Adrenal gland (tissue), 12 donors: Measurements from ENCODE around the gene TMEM132D. TPM values are rescaled to one million over a fixed set of nuclear protein-coding genes. Genes with fewer than 3 reads are reported as not detected.
"Not testable (repeated sequence)": the region's sequence is repeated elsewhere in the genome, so short reads cannot be mapped to it uniquely, and the experiment has no call there.

Source experiments
- DNase-seq, 7 donors: peaks; one replicate each; pipeline ENCODE4 v3.0.0-alpha.2; 2019 to 2020
- H3K27ac ChIP-seq, 5 donors: fragments of 200-600 bp; sonication (generic) in 4 of 5; 1 replicate in 3 of 5; 2 replicates in 2 of 5; pipeline versions ENCODE4 v1.5.1 to v1.8.0; 2016 to 2020; ENCODE audit warnings: mild to moderate bottlenecking in 1 of 5
- H3K27me3 ChIP-seq: fragments of 200-600 bp; 2 replicates; pipeline ENCODE4 v1.8.0; 2021
- H3K36me3 ChIP-seq, 2 donors: fragments of 200-600 bp; replicated peaks in 1 of 2; 1 replicate in 1 of 2; 2 replicates in 1 of 2; pipeline versions ENCODE4 v1.5.1 to v1.8.0; 2018 to 2022
- H3K4me1 ChIP-seq, 2 donors: fragments of 200-600 bp; replicated peaks in 1 of 2; 1 replicate in 1 of 2; 2 replicates in 1 of 2; pipeline versions ENCODE4 v1.5.1 to v1.8.0; 2018 to 2021
- H3K4me3 ChIP-seq, 4 donors: fragments of 200-600 bp; sonication (generic) in 3 of 4; one replicate each; pipeline ENCODE4 v1.5.1; 2016 to 2018
- H3K9me3 ChIP-seq, 3 donors: fragments of 200-600 bp; sonication (generic) in 1 of 3; replicated peaks in 1 of 3; 1 replicate in 2 of 3; 2 replicates in 1 of 3; pipeline versions ENCODE4 v1.5.1 to v1.8.0; 2016 to 2021
- POLR2A ChIP-seq, 2 donors: fragments of 450-650 bp; IDR thresholded peaks; one replicate each; pipeline ENCODE4 v1.6.1; 2017; ENCODE audit warnings: antibody characterized with exemption in 2 of 2, mild to moderate bottlenecking in 2 of 2, moderate library complexity in 1 of 2
- WGBS, 4 donors: extraction: QIAGEN DNeasy Blood & Tissue Kit in 2 of 4; methylation state at CpG; one replicate each; pipeline versions ENCODE4 v1.1.5 to v1.1.7; 2013 to 2017; 5-methylcytosine and 5-hydroxymethylcytosine counted together
- intact Hi-C, 2 donors: fragments of 100-400 bp; cut with DNase I; formaldehyde crosslinking; loops; one replicate each; pipeline versions ENCODE4 v1.14.1 to v1.15.0; 2022 to 2023
- polyA plus RNA-seq, 3 donors: library from polyadenylated mRNA; stranded (reverse); fragments of 200-250 nt in 2 of 3; fragments of 350-450 nt in 1 of 3; fragmentation: Illumina TruSeq in 1 of 3; extraction: RNeasy Lipid Tissue Mini Kit (QIAGEN cat#74804) in 1 of 3; gene quantifications; one replicate each; pipeline ENCODE4 v1.2.3, GENCODE V29; 2013 to 2014
- total RNA-seq, 9 donors: library from RNA; depleted of rRNA in 4 of 9; stranded (reverse); fragments of >200 nt in 4 of 9; fragments of 120-200 nt in 1 of 9; fragmentation: NEBNext Ultra II Directional in 1 of 9; extraction: Animal tissue kit (Norgen Biotek cat#: 25700) in 1 of 9; gene quantifications; one replicate each; pipeline versions ENCODE4 v1.1.0 to v1.2.4, GENCODE V29; 2013 to 2023
- TF ChIP-seq, protein P1 (sequence below), 6 experiments: fragments of 450-650 bp in 4 of 6; fragments of 200-600 bp in 2 of 6; sonication (generic) in 1 of 6; IDR thresholded peaks; 1 replicate in 5 of 6; 2 replicates in 1 of 6; pipeline versions ENCODE4 v1.5.1 to v1.8.0; 2016 to 2021; ENCODE audit warnings: antibody characterized with exemption in 6 of 6, mild to moderate bottlenecking in 2 of 6, moderate library complexity in 1 of 6
- donor health status: healthy with polysubstance abuse.
- donor health status: Bipolar disorder and iron deficiency.
- donor health status: DM: yes; HTN: yes; CAD: no.
- donor health status: DM: no; HTN: no; CAD: no.
- donor health status: DM: no; HTN: no; CAD: no.
- donor health status: DM: yes; HTN: yes; CAD: no.

Gene TMEM132D
- total and polyA plus RNA-seq, 12 donors, result 0.03 to 0.83 (median 0.35) TPM; not detected in 8

DNA sequence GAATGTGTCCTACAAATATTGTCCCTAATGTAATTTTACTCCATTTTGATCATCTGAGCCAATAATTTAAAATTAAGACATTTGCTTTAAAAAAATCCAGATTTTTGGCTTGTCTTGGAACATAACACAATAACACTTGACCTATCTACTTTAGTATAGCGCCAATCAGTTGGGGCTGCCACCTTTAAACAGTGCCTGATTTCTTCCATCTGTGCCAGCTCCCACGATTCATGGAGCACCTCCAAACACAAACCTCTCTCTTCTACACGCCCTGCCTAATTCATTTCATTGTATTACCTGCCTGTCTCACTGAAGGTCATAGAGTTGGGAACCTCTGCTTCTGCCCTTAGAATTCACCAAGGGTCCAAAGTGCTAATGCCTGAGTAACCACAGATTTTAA, 352.4 kb downstream of the TMEM132D start:
- Histone ChIP-seq H3K36me3 (no peaks in the 10 kb centered on the region), H3K4me1 (no peaks in the 10 kb centered on the region), H3K27ac (no peak overlapping the region), H3K9me3 (no peaks in the 10 kb centered on the region), H3K27me3 (no peaks in the 10 kb centered on the region), H3K4me3 (no peak overlapping the region)
- DNase-seq, result no peak
- no peak for TF ChIP-seq POLR2A (IDR thresholded peaks at IDR 0.05)
- TF ChIP-seq, protein P1, sequence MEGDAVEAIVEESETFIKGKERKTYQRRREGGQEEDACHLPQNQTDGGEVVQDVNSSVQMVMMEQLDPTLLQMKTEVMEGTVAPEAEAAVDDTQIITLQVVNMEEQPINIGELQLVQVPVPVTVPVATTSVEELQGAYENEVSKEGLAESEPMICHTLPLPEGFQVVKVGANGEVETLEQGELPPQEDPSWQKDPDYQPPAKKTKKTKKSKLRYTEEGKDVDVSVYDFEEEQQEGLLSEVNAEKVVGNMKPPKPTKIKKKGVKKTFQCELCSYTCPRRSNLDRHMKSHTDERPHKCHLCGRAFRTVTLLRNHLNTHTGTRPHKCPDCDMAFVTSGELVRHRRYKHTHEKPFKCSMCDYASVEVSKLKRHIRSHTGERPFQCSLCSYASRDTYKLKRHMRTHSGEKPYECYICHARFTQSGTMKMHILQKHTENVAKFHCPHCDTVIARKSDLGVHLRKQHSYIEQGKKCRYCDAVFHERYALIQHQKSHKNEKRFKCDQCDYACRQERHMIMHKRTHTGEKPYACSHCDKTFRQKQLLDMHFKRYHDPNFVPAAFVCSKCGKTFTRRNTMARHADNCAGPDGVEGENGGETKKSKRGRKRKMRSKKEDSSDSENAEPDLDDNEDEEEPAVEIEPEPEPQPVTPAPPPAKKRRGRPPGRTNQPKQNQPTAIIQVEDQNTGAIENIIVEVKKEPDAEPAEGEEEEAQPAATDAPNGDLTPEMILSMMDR (IDR thresholded peaks at IDR 0.05), result no peak
- WGBS, 4 donors, result 65 to 80% (median 75%) methylated on average over 3 of the region's 3 CpGs
- intact Hi-C loops, result no loop called here

- no peak for DNase-seq
- Histone ChIP-seq H3K27ac (no peak overlapping the region), H3K9me3 (no peaks in the 10 kb centered on the region), H3K36me3 (no peaks in the 10 kb centered on the region), H3K4me3 (no peak overlapping the region), H3K27me3 (no peaks in the 10 kb centered on the region), H3K4me1 (no peaks in the 10 kb centered on the region)
- TF ChIP-seq, protein P1 (IDR thresholded peaks at IDR 0.05), result no peak
- no peak for TF ChIP-seq POLR2A (IDR thresholded peaks at IDR 0.05)
- 58 to 76% (median 70%) methylated on average over 3 of the region's 3 CpGs for WGBS, 4 donors
- intact Hi-C loops, result no loop called here
Measured at GRCh38 chr12:129550353-129550752, 353.5 kb downstream of the TMEM132D start.

DNA sequence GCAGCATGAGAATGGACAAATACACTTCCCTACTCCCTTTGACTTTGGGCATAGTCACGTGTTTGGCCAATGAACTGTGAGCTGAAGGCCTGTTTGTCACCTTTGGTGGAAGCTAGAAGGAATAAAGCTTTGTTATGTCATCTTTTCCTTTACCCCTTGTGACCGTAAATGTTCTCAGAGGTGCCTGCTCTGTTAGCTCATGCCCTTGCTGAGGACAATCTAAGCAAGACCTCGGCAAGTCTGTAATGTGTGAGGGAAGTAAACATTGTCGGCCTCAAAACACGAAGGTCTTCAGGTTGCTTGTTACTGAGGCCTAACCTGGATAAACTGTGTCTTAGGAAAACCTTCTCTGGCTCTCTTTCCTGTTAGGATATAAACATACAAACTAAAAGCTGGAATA, 354.2 kb downstream of the TMEM132D start:
- intact Hi-C loops, result no loop called here
- no peak for DNase-seq
- 73 to 79% (median 78%) methylated on average over 5 of the region's 5 CpGs for WGBS, 4 donors

DNA sequence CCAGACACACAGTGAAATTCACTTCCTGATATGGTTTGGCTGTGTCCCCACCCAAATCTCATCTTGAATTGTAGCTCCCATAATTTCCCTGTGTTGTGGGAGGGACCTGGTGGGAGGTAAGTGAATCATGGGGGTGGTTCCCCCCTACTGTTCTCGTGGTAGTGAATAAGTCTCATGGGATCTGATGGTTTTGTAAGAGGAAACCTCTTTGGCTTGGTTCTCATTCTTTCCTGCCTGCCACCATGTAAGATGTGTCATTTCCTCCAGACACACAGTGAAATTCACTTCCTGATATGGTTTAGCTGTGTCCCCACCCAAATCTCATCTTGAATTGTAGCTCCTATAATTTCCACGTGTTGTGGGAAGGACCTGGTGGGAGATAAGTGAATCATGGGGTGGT, 354.8 kb downstream of the TMEM132D start:
- WGBS, 4 donors, result 39 to 72% (median 54%) methylated on average over 2 of the region's 2 CpGs
- H3K9me3 ChIP-seq, DNase-seq, intact Hi-C loops, H3K27me3 ChIP-seq, H3K4me3 ChIP-seq, H3K27ac ChIP-seq, H3K4me1 ChIP-seq, H3K36me3 ChIP-seq: not testable (repeated sequence)

More for the DNA sequence above, 354.2 kb downstream of the TMEM132D start:
- Histone ChIP-seq H3K9me3 (no peaks in the 10 kb centered on the region), H3K4me1 (no peaks in the 10 kb centered on the region), H3K27me3 (no peaks in the 10 kb centered on the region), H3K27ac (no peak overlapping the region), H3K4me3 (no peak overlapping the region), H3K36me3 (no peaks in the 10 kb centered on the region)
- TF ChIP-seq, protein P1 (IDR thresholded peaks at IDR 0.05), result no peak
- TF ChIP-seq POLR2A (IDR thresholded peaks at IDR 0.05), result no peak

DNA sequence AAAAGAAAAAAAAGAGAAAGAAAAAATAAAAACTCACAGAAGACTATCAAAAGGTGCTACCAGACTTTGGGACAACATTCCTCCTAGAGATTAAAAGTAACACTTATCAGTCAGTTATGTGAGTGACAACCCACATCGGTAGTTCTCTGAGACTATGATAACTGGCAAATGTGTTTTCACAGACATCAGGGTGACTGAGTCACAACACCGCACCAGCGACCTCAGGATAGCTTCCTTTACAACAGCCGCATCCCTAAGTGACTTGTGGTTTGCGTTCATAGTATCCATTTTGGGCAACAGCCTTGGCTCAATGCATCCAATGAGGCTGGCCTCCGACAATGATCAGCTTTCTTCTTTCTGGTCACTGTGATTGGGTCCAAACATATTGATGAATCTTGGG, 359.1 kb downstream of the TMEM132D start:
- no peak for DNase-seq
- Histone ChIP-seq H3K27me3 (no peaks in the 10 kb centered on the region), H3K9me3 (no peaks in the 10 kb centered on the region), H3K4me1 (no peaks in the 10 kb centered on the region), H3K27ac (no peak overlapping the region), H3K4me3 (no peak overlapping the region), H3K36me3 (no peaks in the 10 kb centered on the region)
- WGBS, 4 donors, result 78 to 94% (median 85%) methylated on average over 6 of the region's 6 CpGs
- intact Hi-C loops, result no loop called here
- no peak for TF ChIP-seq POLR2A (IDR thresholded peaks at IDR 0.05)
